GM18517 (cell line): Measurements from ENCODE around the gene HIVEP3.

Experiments used
- ATAC-seq: cut with Tn5 transposase; IDR thresholded peaks from one replicate; pipeline ENCODE4 v1.9.1; 2021; ENCODE audit warnings: mild to moderate bottlenecking, moderate library complexity; ENCODE audit not compliant: unreplicated experiment

The HIVEP3 gene

DNA sequence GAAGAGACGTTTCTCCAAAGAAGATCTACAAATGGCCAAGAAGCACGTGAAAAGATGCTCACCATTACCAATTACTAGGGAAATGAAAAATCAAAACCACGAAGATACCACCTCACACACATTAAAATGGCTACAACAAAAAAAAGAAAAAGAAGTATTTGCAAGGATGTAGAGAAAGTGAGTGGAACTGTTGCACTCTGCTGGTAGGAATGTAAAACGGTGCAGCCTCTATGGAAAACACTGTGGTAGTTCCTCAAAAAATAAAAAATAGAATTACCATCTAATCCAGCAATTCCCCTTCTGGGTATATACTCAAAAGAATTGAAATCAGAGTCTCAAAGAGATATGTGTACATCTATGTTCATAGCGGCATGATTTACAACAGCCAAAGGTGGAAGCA, 318.8 kb downstream of the HIVEP3 start:
- ATAC-seq = no peak

DNA sequence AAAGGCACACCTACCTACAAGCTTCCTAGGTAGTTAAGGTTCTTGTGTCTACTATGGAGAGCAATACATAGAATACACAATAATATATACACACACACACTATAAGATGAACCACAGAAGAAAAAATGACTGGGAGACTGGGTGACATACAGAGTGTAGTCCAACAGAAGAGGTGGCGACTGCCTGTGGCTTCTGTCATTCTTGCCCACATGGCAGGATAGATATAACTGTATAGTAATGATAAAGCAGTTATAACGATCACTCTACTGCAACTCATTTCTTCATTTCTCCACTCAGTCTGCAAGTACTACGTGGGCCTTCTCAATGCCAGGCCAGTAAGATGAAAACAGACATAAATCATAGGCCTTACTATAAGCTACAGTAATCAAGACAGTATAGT, 320.4 kb downstream of the HIVEP3 start:
- ATAC-seq = no peak

DNA sequence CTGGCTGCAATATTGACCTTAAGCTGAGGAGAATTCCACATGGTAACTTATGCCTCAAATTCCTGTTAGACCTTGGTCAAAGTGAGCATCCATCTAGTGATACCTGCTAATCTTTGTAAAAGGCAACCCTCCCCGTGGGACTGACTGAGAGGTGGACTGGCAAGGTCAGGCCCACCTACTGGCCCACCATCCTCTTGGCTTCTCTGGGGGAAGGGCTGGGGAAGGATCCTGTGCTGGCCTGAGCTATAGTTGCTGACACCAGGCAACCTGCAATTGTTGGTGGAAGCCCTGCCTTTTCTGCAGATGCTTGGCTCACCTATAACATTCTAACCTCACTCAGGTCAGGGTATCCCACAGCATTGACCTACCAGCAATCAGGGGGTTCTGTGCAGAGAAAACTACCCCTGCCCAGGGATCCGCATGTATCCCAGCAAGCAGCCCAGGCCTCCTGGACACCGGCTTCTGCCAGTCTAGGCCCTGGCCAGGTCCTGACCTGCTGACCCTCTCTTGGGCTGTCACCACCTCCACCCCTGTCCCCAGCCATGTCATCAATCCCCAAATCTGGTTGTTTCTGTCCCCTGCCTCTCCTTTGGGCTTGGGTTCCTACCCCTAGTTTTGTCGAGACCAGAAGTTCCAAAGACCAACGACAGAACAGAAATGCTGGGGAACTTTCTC, 326.1 kb downstream of the HIVEP3 start:
- ATAC-seq = no peak

DNA sequence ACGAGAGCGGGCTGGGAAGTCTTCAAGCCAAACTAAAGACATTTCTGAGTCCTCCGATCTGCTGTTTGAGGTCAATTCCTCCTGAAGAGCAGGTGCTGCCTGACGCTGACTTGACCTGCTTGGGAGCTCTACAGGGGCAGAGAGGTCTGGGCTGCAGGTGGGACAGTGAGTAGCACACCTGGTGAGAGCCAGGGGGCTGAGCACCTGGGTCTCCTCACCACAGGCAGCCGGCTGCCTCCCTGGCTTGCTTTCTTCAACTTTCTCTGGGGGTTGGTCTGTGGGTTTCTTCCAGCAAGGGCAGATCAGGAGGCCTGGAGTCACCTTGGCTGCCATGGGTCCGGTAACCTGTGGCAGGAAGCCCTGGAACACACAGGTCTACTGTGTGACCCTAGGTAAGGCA, 326.8 kb downstream of the HIVEP3 start:
- ATAC-seq = no peak

DNA sequence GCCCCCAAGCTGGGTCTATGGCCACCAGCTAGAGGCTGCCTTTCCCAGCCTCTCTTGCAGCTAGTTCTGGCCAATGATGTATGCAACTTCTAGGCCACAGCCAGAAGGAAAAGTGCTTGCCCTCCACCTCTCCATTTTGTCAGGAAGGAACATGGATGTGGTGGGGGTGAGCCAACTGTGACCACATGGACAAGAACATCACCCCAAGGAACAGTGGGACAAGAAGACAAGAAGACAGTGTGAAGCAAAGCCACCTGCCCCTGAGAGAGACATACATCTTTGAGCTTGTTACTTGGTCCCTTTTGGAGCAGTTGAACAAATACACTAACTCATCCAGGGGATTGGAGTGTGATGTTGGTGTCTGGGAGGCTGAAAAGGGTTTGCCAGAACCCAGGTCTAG, 328.4 kb downstream of the HIVEP3 start:
- ATAC-seq = no peak

DNA sequence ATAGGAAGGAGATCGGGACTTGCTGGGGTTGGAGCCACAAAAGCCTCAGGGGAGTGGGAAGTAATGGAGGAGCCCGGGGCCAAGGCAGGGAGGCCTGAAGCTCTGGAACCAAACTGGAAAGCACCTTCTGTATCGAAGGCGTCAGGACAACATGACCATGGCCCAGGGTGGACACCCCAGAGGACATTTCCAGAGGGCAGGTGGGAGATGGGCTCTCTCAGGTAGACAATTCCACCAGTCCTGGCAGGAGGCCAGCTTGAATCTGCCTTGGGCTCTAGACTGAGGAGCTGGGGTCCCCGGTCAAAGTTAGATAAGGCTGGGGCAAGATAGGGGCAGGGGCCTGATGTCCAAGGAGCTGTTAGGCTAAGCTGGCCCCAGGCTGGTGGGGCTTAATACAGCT, 329.3 kb downstream of the HIVEP3 start:
- ATAC-seq = no peak

DNA sequence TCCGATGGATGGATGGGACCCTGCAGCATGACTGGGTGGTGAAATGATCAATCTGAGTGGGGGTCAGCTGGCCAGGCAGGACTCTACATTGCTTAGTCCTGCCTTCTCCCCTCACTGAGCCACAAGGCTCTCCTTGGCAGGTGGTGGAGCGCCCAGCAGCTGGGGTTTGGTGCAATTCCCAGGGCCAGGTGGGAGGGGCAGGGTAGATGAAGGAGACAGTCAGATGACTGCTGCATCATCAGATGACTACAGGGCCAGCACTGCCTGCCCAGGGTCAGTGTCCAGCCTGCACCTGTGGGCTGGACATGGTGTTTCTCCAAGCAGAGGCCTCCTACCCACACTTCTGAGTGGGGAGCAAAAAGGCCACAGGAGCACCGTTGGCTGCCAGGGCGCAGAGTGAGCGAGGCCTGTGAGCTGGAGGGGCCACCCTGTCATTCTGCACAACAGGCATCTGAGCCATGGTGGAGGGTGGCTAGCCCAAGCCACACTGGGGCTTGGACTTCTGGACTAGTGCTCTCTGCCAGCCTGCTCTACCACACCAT, 330.3 kb downstream of the HIVEP3 start:
- no peak for ATAC-seq

DNA sequence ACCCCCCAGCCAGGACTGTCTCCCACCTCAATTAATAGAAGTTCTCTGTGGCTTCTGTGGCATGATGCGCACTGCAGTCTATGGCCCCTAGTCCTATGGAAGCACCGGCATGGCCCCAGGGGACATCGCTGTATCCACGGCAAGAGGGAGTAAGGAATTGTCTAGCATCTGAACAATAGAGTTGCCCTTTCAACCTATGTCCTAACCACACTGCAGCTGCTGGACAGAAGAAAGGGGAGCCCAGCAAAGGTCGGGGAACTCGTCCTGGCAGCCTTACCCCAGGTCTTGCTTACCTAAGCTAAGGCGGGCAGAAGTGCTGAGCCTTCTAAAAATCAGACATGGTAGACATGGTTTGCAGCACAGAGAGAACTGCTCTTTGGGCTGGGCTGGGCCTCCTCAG, 330.9 kb downstream of the HIVEP3 start:
- no peak for ATAC-seq

DNA sequence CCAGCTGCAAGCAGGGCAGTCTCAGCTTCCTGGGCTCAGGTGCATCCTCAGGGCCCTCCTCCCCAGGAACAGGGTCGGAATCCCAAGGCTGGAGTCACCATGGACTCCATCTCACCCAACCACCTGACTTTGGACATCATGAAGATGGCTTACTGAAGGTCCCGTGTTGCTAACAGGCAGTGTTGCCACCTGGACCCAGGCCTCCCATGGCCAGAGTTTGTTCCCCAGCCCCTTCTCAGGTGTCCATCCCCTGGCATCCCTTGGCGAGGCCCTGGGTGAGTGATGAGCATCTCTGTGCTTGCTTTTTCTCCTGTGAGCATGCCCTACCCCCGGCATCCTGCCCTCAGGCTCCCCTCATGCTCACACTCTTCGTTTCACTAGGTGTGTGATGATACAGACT, 332.5 kb downstream of the HIVEP3 start:
- ATAC-seq = no peak

DNA sequence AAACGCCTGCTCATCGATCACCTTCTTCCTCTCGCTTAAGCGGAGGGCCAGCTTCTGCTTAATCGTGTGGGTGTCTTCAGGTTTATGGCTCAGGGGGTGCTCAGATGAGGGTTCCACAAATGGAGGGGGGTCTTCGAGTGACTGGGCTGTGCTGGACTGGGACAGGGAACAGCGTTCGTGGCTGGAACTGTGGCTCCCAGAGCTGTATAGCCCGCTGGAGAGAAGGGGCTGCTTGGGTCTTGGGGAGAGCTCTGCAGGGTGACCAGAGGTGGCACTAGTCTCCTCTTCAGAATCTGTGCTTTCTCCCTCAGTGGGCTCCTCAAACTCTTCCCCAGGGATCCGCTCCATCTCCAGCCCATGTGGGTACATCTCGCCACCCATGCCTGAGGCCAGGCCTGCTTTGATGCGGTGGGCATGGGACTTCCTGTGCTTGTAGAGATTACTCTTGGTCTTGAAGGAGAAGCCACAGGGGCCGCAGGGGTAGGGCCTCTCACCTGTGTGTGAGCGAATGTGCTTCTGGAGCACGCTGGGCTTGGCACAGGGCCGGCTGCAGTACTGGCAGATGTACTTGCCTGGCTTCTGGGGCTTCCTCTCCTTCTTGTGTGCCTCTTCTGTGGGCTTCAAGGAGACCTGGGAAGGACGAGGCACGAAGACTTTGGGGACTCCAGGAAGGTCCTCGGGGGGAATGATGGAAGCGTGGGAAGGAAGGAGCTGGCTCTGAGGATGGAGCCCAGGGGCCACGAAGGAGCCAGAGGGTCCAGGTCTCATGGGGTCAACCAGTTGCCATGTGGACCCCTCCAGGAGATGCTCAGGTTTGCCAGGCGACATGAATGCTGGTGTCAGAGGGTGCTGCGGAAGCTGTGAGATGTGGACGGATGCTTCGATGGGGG, 334.8 kb downstream of the HIVEP3 start:
- ATAC-seq = no peak

DNA sequence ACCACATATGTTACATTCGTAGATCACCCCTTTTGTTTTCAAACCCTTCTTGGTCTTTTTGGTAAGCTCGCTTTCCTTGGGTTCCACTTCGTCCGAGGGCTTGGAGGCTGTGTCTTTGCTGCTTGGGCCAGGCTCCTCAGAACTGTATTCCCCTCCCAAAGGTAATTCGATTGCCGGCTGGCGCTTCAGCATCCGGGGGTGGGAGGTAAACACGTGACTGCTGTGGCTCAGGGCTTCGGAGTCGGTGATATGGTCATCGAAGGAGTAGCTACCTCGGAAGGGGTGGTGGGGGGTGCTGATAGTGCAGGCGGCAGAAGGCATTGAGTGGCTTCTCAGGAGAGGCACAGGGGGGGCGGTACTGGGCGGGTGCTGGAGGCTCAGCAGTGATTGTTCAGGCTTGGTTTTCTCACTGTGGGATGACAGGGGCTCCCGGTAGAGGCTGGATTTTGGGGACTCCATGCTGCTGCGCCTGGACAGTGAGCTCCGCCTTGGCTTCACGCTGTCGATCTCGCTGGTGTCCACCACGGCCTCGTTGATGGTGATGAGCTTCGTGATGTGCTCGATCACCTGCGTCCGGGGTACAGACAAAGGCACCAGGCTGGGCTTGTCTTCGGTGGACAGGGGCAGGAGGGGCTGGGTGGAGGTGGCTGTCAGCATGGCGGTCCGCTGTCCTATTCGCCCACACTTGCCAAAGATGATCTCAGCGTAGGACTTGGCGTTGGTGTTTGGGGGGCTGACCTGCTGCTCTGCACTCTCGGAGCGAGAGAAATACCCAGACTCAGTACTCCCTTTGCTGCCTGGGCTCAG, 335.7 kb downstream of the HIVEP3 start:
- no peak for ATAC-seq

DNA sequence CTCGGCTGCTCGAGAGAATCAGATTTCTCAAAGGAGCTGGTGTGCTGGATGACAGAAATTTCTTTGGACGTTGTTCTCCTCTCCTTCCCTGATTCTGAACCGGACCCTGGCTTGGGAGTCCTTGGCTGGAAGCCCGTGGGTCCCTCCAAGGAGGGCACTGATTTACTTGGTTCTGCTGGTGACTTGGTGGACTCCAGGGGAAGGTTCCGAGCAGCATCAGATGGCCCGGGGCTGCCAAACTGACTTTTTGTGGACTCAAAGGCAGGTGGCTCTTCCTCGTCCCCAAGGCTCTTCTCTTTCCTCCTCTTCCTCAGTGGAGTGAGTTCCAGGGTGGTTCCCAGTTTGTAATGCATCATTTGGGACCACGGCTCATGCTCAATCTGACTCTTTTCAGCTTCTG, 336.4 kb downstream of the HIVEP3 start:
- no peak for ATAC-seq

DNA sequence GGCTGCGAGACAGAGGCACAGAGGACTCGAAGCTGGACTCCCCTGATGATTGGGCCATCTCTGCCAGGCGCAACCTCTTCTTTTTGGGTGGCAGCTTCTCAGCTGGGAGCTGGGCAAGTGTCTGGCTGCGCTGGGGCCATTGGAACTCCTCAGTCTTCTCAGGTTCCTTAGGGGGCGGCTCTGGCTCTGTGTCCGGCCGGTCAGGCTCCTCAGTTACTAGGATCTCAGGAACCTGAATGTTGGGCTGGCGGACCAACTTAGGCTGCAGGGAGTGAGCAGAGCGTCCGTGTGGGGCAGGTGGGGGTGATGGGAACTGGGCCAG, 336.8 kb downstream of the HIVEP3 start:
- no peak for ATAC-seq

DNA sequence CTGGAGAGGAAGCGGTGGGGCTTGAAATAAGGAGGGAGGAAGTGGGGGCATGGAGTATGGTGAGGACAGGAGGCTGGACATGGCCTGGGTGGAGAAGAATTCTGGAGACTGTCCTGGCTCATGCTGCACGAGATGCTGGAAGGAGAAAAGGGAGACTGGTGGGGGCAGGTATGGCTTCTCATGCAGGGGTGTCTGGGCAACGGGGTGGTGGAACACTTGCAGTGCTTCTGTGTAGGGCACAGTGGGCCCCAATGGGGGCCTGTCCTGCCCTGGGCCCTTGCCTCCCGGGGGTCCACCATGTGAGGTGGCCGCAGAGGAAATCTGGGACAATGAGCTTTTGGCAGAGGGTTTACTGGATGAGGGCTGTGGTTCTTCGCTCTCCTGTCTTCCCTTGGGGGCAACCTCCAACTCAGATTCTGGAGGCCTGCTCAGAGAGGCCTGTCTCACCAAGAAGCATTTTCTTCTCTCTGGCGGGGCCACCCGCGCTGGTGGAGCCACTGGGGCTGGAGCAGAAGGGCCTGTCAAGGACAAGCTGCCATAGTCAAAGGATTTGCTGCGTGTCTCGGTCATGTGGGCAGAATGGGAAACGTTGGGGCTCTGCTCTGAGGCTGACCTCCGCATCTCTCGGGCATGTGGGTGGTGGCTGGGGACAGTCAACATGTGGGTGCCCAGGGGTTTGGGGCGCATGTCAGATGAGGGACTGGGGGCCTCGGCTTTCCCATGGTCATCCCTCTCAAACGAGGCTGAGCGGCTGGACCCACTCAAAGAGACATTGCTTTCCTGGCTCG, 337.3 kb downstream of the HIVEP3 start:
- ATAC-seq = no peak

DNA sequence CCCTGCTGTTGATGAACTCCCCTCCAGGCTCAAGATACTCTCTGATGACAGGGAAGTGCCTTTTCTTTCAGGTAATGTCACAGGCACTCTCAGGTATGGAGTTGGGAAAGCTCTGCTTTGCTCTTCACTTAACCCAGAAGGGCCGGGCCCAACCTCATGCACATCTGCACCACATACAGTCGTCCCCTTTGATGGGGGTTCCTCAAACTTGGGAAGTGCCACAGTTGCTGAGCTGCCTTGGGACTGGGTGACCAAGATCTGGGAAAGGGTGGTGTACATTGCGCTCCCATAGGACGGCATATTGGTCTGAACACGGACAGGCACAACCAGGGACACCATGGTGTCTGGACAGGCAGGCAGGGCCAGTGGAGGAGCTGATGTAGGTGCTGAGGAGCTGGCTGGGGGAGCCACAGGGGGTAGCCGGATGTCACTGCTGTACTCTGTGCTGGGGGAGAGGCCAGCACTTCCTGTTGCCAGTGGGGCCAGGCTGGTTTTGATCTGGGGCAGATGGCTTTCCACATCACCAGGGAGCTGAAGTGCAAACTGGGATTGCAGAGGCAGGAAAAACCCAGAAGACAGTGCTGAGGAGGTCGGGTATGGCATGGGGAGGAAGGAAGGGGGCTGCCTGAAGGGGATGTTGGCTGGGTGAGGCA, 338.1 kb downstream of the HIVEP3 start:
- no peak for ATAC-seq

DNA sequence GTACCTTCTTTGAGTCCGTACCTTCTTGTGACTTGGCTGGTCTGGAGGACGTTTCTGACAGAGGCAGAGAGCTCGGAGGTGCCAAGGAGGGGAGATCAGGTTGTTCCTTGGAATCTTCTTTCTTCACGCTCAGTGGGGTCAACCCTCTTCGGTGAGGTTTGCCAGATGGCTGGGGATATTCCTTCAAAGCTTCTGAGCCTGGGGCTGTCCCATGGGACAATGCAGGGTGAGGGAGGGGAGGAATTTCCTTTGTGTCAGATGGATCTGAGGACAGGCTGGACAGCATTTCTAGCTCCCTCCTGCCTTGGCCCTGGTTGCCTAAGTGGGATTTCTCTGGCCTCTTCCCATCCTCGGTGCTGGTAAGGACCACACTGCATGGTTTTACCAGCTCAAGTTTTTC, 338.7 kb downstream of the HIVEP3 start:
- no peak for ATAC-seq

DNA sequence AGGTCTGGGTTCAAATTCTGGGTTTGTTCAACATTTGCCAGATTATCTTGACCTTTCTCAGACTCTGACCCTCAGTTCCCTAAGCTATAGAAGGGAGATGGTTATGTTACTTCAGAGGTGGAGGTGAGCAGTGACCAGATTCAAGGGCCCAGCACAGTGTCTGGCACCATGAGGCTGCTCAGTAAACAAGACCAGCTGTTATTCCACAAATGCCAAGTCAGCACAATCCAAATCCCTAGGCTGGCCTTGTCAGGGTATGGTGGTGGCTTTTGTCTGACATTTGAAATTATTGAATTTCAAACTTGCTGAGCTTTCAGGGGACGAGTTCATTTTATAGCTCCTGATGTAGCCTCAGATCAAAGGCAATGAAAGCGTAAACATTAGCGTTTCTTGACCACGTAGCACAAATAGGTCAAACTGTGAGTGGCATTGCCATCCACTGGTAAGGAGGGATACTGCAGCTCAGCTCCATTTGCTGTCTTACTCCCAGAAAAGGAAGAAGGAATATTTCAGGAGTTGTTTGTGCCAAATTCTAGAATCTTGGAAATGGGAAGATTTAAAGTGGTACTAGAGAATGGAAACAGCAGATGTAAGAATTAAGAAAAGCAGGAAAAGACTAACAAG, 339.9 kb downstream of the HIVEP3 start:
- no peak for ATAC-seq

DNA sequence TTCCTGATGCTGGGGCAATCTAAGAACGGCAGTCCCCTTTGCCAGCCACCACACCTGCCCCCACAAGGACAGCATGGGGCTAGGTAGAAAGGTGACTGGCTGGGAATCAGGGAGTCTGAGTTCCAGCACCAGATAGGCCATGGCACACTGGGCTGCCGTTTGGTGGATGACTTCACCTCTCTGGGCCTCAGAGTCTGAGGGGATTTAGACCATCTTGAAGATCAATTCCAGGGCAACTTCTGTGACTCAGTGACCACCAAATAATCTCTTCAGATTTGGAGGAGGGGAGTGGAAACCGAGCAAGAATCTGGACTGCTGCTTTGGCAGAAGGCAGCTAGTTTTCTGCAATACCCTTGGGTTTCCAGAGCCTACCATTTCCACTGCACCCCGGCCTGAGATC, 342.1 kb downstream of the HIVEP3 start:
- ATAC-seq = no peak

DNA sequence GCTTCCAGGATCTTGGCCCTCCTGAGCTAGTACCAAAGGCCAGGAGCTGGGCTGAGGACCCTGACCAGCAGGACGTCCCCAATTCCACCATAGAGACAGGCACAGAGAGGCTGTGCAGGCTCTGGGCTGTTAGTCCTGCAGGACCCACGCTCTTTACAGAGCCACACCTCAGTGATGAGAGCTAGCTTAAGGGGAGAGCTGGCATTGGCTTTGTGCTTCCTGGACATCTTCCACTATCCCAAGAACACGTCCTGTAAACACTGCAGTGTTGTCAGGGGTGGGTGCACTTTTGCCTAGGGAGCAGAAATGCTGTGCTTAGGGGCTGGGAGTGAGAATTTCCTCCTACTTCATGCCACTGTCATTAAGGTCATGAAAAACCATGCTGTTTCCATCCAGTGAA, 342.5 kb downstream of the HIVEP3 start:
- no peak for ATAC-seq

DNA sequence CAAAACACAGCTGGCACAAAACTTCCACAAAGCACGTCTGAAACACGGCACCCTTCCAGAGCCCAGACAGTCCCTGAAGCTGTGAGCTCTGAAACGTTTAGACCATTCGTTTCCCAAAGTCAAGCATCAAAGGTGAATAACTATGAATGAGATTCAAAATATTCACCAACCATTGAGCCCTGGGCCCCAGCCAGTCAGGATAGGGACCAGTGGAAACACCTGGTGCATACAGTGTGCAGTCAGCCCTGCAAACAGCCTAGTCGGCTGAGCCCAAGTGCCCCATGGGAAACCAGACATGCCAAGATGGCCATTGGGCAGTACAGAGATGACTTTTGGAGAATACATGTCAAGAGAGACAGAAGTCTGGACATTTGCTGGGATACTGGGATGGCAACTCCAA, 343.9 kb downstream of the HIVEP3 start:
- ATAC-seq = no peak
